GM12892 (cell line): ENCODE results near the gene CMIP.

Experiments used
- POLR2AphosphoS5 ChIP-seq: IDR thresholded peaks from 2 replicates; pipeline ENCODE4 v1.6.1; 2011; ENCODE audit warnings: low read depth, low read length, control low read depth
- TAF1 ChIP-seq: IDR thresholded peaks from 2 replicates; pipeline ENCODE4 v1.6.1; 2011; ENCODE audit warnings: low read depth, mild to moderate bottlenecking, control low read depth, low read length, borderline replicate concordance

DNA sequence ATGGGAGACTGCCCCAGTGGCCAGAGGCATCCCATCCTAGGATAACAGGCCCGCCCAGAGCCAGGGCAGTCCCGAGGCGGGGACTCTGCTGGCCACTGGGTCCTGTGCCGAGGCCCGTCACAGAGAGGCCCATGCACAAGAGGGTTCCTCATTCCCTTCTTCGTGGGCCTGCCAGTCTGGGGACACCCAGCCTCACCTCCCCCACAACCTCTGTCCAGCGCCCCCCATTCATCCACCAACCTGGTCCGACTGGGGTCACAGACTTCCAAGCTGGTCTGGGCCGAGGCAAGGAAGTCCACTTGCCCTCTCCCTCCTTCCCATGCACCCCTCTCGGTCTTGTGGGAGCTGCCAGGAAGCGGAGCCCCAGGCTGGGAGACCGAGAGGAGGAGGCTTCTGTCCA lies 240.3 kb downstream of the CMIP start:
- TF ChIP-seq TAF1, result no peak
- no peak for TF ChIP-seq POLR2AphosphoS5
